SU-DHL-6 (cell line): Measurements from ENCODE around the gene IP6K3.

Source experiments
- H2AFZ ChIP-seq: fragments of 200-600 bp; sonication (generic); 2 replicates; pipeline ENCODE4 v1.6.1; 2014; ENCODE audit warnings: low read depth, mild to moderate bottlenecking, moderate library complexity, mixed read lengths, antibody characterized with exemption, low read length; ENCODE audit not compliant: severe bottlenecking
- H3F3A ChIP-seq: fragments of 200-600 bp; shearing (Covaris generic); 2 replicates; pipeline ENCODE4 v1.6.0; 2016; ENCODE audit warnings: antibody characterized with exemption, mild to moderate bottlenecking; ENCODE audit not compliant: insufficient read depth
- H3K27ac ChIP-seq: fragments of 200-600 bp; sonication (generic); 2 replicates; pipeline ENCODE4 v1.5.1; 2016; ENCODE audit warnings: low read depth, mild to moderate bottlenecking, low read length, moderate library complexity, mixed read lengths
- H3K27me3 ChIP-seq: fragments of 200-600 bp; sonication (generic), shearing (Covaris generic); 2 replicates; pipeline ENCODE4 v1.6.0; 2014; ENCODE audit warnings: mild to moderate bottlenecking, low read length
- H3K36me3 ChIP-seq: fragments of 200-600 bp; sonication (generic); 2 replicates; pipeline ENCODE4 v1.6.1; 2014; ENCODE audit warnings: mild to moderate bottlenecking, low read length, mixed read lengths
- H3K4me2 ChIP-seq: fragments of 300-600, 200-600 bp; shearing (Covaris generic), sonication (generic); 2 replicates; pipeline ENCODE4 v1.6.0; 2014; ENCODE audit warnings: low read length, low read depth, mild to moderate bottlenecking; ENCODE audit not compliant: poor library complexity, severe bottlenecking
- H3K4me3 ChIP-seq: fragments of 200-600 bp; sonication (generic); 2 replicates; pipeline ENCODE4 v1.5.1; 2014; ENCODE audit warnings: antibody characterized with exemption, low read length, mild to moderate bottlenecking, mixed read lengths; ENCODE audit not compliant: insufficient read depth, poor library complexity, severe bottlenecking
- H3K79me2 ChIP-seq: fragments of 200-600 bp; sonication (generic); 2 replicates; pipeline ENCODE4 v1.6.1; 2014; ENCODE audit warnings: mild to moderate bottlenecking, low read length, moderate library complexity; ENCODE audit not compliant: insufficient read depth
- H3K9ac ChIP-seq: fragments of 200-600 bp; sonication (generic); 2 replicates; pipeline ENCODE4 v1.7.0; 2014; ENCODE audit warnings: mild to moderate bottlenecking, low read length
- H3K9me2 ChIP-seq: fragments of 200-600 bp; sonication (generic); replicated peaks from 2 replicates; pipeline ENCODE4 v1.6.1; 2014; ENCODE audit warnings: low read length; ENCODE audit not compliant: insufficient read depth
- H3K9me3 ChIP-seq: fragments of 200-600 bp; sonication (generic); 2 replicates; pipeline ENCODE4 v1.6.1; 2014; ENCODE audit warnings: low read length, mixed read lengths; ENCODE audit not compliant: insufficient read depth
- H4K20me1 ChIP-seq: fragments of 200-600 bp; sonication (generic); 2 replicates; pipeline ENCODE4 v1.6.1; 2014; ENCODE audit warnings: low read depth, mild to moderate bottlenecking, antibody characterized with exemption, low read length, moderate library complexity, mixed read lengths
- CTCF ChIP-seq: fragments of 200-600 bp; sonication (generic); IDR thresholded peaks from one replicate; pipeline ENCODE4 v1.5.1; 2017; ENCODE audit warnings: antibody characterized with exemption, mild to moderate bottlenecking, low read length, moderate library complexity; ENCODE audit not compliant: insufficient read depth, poor library complexity, severe bottlenecking
- EZH2phosphoT487 ChIP-seq: fragments of 200-600 bp; sonication (generic), shearing (Covaris generic); conservative IDR thresholded peaks from 2 replicates; pipeline ENCODE4 v1.6.1; 2018; ENCODE audit warnings: mild to moderate bottlenecking, antibody characterized with exemption, low read length, moderate library complexity, mixed read lengths

IP6K3 gene

GRCh38 chr6:33725891-33726673 is 20.6 kb downstream of the IP6K3 start:
- Histone ChIP-seq H3F3A (no peaks in the 10 kb centered on the region), H3K27me3 (0 out of 2 replicates have a peak, but pooled peaks cover 4% of the 10 kb centered on the region), H3K4me2 (no peak overlapping the region), H3K9me3 (no peaks in the 10 kb centered on the region), H3K36me3 (no peaks in the 10 kb centered on the region), H3K79me2 (no peaks in the 10 kb centered on the region), H3K27ac (no peak overlapping the region), H3K9me2 (no peaks in the 10 kb centered on the region), H2AFZ (no peak overlapping the region), H3K9ac (no peak overlapping the region), H3K4me3 (no peak overlapping the region), H4K20me1 (no peaks in the 10 kb centered on the region)
- no peak for TF ChIP-seq EZH2phosphoT487
- TF ChIP-seq CTCF: no peak

GRCh38 chr6:33725222-33725621 is 21.5 kb downstream of the IP6K3 start:
- H3K4me3 ChIP-seq: no peak overlapping the region
- H2AFZ ChIP-seq: no peak overlapping the region
- H3K9me2 ChIP-seq: no peaks in the 10 kb centered on the region
- no peak overlapping the region for H3K9ac ChIP-seq
- no peaks in the 10 kb centered on the region for H3F3A ChIP-seq
- no peak overlapping the region for H3K27ac ChIP-seq
- H3K36me3 ChIP-seq: no peaks in the 10 kb centered on the region
- no peaks in the 10 kb centered on the region for H3K79me2 ChIP-seq
- no peaks in the 10 kb centered on the region for H3K9me3 ChIP-seq
- no peaks in the 10 kb centered on the region for H4K20me1 ChIP-seq
- TF ChIP-seq CTCF: no peak
- no peak for TF ChIP-seq EZH2phosphoT487
- H3K4me2 ChIP-seq: no peak overlapping the region
- H3K27me3 ChIP-seq: 0 out of 2 replicates have a peak, but pooled peaks cover 4% of the 10 kb centered on the region

GRCh38 chr6:33724102-33725023 is 22.3 kb downstream of the IP6K3 start:
- Histone ChIP-seq H3K9me2 (no peaks in the 10 kb centered on the region), H3K9me3 (no peaks in the 10 kb centered on the region), H3F3A (no peaks in the 10 kb centered on the region), H3K4me2 (no peak overlapping the region), H3K36me3 (no peaks in the 10 kb centered on the region), H3K9ac (no peak overlapping the region), H3K27me3 (0 out of 2 replicates have a peak, but pooled peaks cover 4% of the 10 kb centered on the region), H3K4me3 (no peak overlapping the region), H3K27ac (no peak overlapping the region), H3K79me2 (no peaks in the 10 kb centered on the region), H4K20me1 (no peaks in the 10 kb centered on the region), H2AFZ (no peak overlapping the region)
- no peak for TF ChIP-seq EZH2phosphoT487
- TF ChIP-seq CTCF: no peak
